Activated CD4-positive, alpha-beta T cell treated with anti-CD3 and anti-CD28 coated beads for 36 hours (primary cell): ENCODE results near the gene RTCB. TPM values are rescaled to one million over a fixed set of nuclear protein-coding genes. Genes with fewer than 3 reads are reported as not detected.
A peak's percentile ranks its signal among the peaks of the same experiment; 100 is the strongest.

Experiments
- ATAC-seq: fragments of 200-7000 bp; cut with Tn5 transposase; one replicate; pipeline ENCODE4 v1.10.0; 2021; ENCODE audit warnings: mild to moderate bottlenecking, moderate library complexity
- CTCF ChIA-PET: fragments of 350-600 bp; sonication (Branson Sonifier 250); formaldehyde crosslinking; loops from one replicate; lab custom pipeline; 2021; ENCODE audit warnings: antibody characterized with exemption; lab: Charles Lee
- POLR2A ChIA-PET: fragments of 350-600 bp; sonication (Branson Sonifier 250); formaldehyde crosslinking; loops from one replicate; lab custom pipeline; 2021; ENCODE audit warnings: antibody characterized with exemption, inconsistent platforms; lab: Charles Lee
- DNase-seq: peaks from one replicate; pipeline ENCODE4 v3.0.0-alpha.2; 2020
- H3K27ac Mint-ChIP-seq: one replicate; pipeline ENCODE4 v1.8.0; 2021; ENCODE audit warnings: mixed read lengths
- H3K27me3 Mint-ChIP-seq: one replicate; pipeline ENCODE4 v1.8.0; 2021; ENCODE audit warnings: mixed read lengths
- H3K36me3 Mint-ChIP-seq: one replicate; pipeline ENCODE4 v1.8.0; 2021; ENCODE audit warnings: low read depth, mixed read lengths
- H3K4me1 Mint-ChIP-seq: one replicate; pipeline ENCODE4 v1.8.0; 2021; ENCODE audit warnings: mixed read lengths
- H3K4me3 Mint-ChIP-seq: one replicate; pipeline ENCODE4 v1.8.0; 2021; ENCODE audit warnings: mild to moderate bottlenecking, moderate library complexity, mixed read lengths
- H3K9me3 Mint-ChIP-seq: one replicate; pipeline ENCODE4 v1.8.0; 2021; ENCODE audit warnings: low read depth, mixed read lengths
- intact Hi-C, 2 experiments: fragments of 100-400 bp; cut with DNase I in 1 of 2; cut with micrococcal nuclease in 1 of 2; formaldehyde crosslinking; loops; one replicate each; pipeline versions ENCODE4 v1.14.2 to v1.15.1; 2022 to 2024; cut with DNase I, micrococcal nuclease
- total RNA-seq, 2 experiments: library from RNA; stranded (reverse); gene quantifications; one replicate each; pipeline ENCODE4 v1.2.3, GENCODE V29; 2021

RTCB gene
- 10 to 100 TPM; 60.9 to 86.3 TPM for total RNA-seq

DNA sequence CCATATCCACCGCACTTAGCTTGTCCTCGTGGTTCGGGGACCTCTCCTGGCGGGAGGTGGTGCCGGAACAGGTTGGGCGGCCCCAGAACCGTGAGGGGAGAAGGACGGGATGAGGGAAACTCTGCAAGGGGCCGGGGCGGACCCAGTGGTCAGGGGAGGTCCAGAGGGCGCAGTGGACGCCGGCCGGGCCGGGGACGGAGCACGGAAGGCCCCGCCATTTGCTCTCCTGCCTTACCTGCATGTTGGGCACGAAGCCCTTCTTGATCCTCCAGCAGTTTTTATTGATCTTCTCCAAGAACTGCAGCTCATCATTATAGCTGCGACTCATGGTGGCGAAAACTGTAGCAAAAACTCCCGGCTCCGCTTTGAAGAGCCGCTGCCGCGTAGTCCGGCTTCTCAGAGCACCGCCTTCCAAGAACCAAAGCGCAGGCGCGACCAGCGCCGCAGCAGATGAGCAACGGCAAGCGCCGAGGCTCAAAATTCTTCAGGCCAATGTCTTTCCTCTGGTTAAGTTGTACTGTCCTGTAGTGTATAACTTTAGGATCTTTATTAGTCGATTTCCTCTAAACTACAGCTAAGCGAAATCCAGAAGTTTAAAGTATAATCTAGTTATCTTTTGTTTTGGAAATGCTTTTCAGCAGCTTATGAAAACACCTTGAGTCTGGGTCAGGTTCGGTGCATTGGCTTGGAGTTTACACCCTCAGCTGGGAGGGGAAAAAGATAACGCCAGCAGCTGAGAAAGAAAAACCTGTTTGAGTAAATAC lies at the start of gene RTCB:
RTCB (minus strand) TSS at position 419 of the 764 bp plus-strand sequence; CDS start at position 328, 91 bp downstream.
- peaks cover 26% of the 10 kb centered on the region for H3K36me3 Mint-ChIP-seq
- peak within 1 kb of the TSS; percentile 93 for H3K4me3 Mint-ChIP-seq
- no peaks in the 10 kb centered on the region for H3K27me3 Mint-ChIP-seq
- DNase-seq: peak; percentile 95
- H3K27ac Mint-ChIP-seq: peak within 1 kb of the TSS; percentile 95
- intact Hi-C loops: loop anchor here (1.0 to 5.0 kb wide), 6 partner anchors 61 to 750 kb away; partner anchors contain the start of genes DEPDC5 (in 1 of the 2), FBXO7 (in 1 of the 2), PISD (in 1 of the 2) and PRR14L (in 1 of the 2)
- ChIA-PET CTCF (interaction anchor here (0.6 to 2.7 kb wide), 15 partner anchors 9 to 442 kb away, joined by 3 to 11 read pairs (median 4); partner anchors contain the start of gene FBXO7), POLR2A (interaction anchor here (0.5 to 1.2 kb wide), 3 partner anchors 13 to 65 kb away, joined by 3 to 4 read pairs (median 3); partner anchors contain the start of gene FBXO7)
- no peaks in the 10 kb centered on the region for H3K9me3 Mint-ChIP-seq
- peak; percentile 83 for ATAC-seq
- H3K4me1 Mint-ChIP-seq: peaks cover 41% of the 10 kb centered on the region

DNA sequence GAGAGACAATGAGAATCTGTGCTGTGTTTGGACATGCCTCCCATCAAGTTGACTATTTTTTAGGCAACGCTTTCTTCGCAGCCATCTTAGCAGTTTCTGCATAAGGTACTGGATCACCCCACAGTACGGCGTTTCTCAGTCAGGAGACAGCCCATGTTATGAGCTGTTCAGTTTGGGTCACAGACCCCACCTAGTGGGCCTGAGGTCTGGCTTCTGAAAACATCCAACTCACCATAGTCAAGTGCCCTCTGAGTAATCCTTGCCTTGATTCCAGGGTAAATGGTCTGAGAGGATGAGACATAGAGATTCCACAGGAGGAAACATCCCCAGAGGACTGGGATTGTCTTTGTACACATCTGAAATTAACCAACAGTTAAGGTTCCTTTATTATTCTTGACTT lies 45.0 kb upstream of the RTCB start:
- H3K4me3 Mint-ChIP-seq: no peak overlapping the region
- CTCF ChIA-PET: no interaction called here
- DNase-seq: no peak
- ATAC-seq: no peak
- intact Hi-C loops: no loop called here
- H3K36me3 Mint-ChIP-seq: no peaks in the 10 kb centered on the region
- H3K4me1 Mint-ChIP-seq: no peaks in the 10 kb centered on the region
- H3K9me3 Mint-ChIP-seq: no peaks in the 10 kb centered on the region
- POLR2A ChIA-PET: no interaction called here
- peaks cover 45% of the 10 kb centered on the region for H3K27me3 Mint-ChIP-seq
- no peak overlapping the region for H3K27ac Mint-ChIP-seq

- Mint-ChIP-seq H3K27ac (no peak overlapping the region), H3K36me3 (no peaks in the 10 kb centered on the region), H3K4me3 (no peak overlapping the region), H3K9me3 (no peaks in the 10 kb centered on the region), H3K4me1 (no peaks in the 10 kb centered on the region), H3K27me3 (peaks cover 9% of the 10 kb centered on the region)
- no peak for DNase-seq
- ChIA-PET POLR2A (interaction anchor here (0.6 kb wide), 1 partner anchor 34 kb away, joined by 4 read pairs; no protein-coding TSS in a partner anchor), CTCF (no interaction called here)
- no peak for ATAC-seq
- intact Hi-C loops: loop anchor here in 1 of 2 experiments (10.0 kb wide), 1 partner anchor 344 kb away; no protein-coding TSS in a partner anchor
These were observed 36.9 kb upstream of the RTCB start for GRCh38 chr22:32448980-32449379.

- Mint-ChIP-seq H3K4me3 (no peak overlapping the region), H3K9me3 (no peaks in the 10 kb centered on the region), H3K27me3 (peaks cover 3% of the 10 kb centered on the region), H3K27ac (no peak overlapping the region), H3K36me3 (no peaks in the 10 kb centered on the region), H3K4me1 (no peaks in the 10 kb centered on the region)
- intact Hi-C loops: loop anchor here in 1 of 2 experiments (10.0 kb wide), 1 partner anchor 342 kb away; no protein-coding TSS in a partner anchor
- ATAC-seq (peak; percentile 85), DNase-seq (no peak)
- ChIA-PET CTCF (no interaction called here), POLR2A (no interaction called here)
These were observed 34.3 kb upstream of the RTCB start for GRCh38 chr22:32446321-32446720.

- no peaks in the 10 kb centered on the region for H3K4me1 Mint-ChIP-seq
- no peaks in the 10 kb centered on the region for H3K36me3 Mint-ChIP-seq
- H3K27ac Mint-ChIP-seq: no peak overlapping the region
- no peak overlapping the region for H3K4me3 Mint-ChIP-seq
- DNase-seq (peak; percentile 42), ATAC-seq (no peak)
- H3K9me3 Mint-ChIP-seq: no peaks in the 10 kb centered on the region
- peaks cover 3% of the 10 kb centered on the region for H3K27me3 Mint-ChIP-seq
- intact Hi-C loops: loop anchor here in 1 of 2 experiments (10.0 kb wide), 1 partner anchor 339 kb away; no protein-coding TSS in a partner anchor
- CTCF ChIA-PET: interaction anchor here (1.0 to 1.5 kb wide), 2 partner anchors 9 to 25 kb away, joined by 3 read pairs; no protein-coding TSS in a partner anchor
- POLR2A ChIA-PET: no interaction called here
These were observed 32.0 kb upstream of the RTCB start for GRCh38 chr22:32444068-32444467.

DNA sequence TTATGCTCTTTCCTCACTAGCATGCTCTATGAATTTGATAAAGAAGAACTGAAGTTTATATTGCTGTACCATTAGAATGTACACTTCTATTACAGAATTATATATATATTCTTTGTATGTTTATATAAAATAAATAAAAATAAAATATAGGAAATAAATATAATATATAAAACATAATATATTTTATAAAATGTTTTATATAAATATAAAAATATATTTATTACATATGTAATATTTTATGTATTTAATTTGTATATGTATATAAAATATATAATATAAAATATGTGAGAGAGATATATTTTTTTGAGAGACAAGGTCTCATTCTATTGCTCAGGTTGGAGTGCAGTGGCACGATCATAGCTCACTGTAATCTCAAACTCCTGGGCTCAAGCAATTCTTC lies 18.3 kb upstream of the RTCB start:
- ChIA-PET POLR2A (no interaction called here), CTCF (interaction anchor here (0.6 to 1.0 kb wide), 3 partner anchors 18 to 405 kb away, joined by 3 read pairs; partner anchors contain the start of gene RTCB)
- DNase-seq: no peak
- Mint-ChIP-seq H3K4me1 (no peaks in the 10 kb centered on the region), H3K27me3 (peaks cover 10% of the 10 kb centered on the region), H3K36me3 (no peaks in the 10 kb centered on the region), H3K27ac (no peak overlapping the region), H3K9me3 (no peaks in the 10 kb centered on the region), H3K4me3 (no peak overlapping the region)
- no peak for ATAC-seq
- intact Hi-C loops: no loop called here

GRCh38 chr22:32426881-32427280 lies 14.8 kb upstream of the RTCB start:
- intact Hi-C loops: no loop called here
- DNase-seq (no peak), ATAC-seq (no peak)
- ChIA-PET CTCF (no interaction called here), POLR2A (no interaction called here)
- Mint-ChIP-seq H3K9me3 (no peaks in the 10 kb centered on the region), H3K27me3 (peaks cover 25% of the 10 kb centered on the region), H3K4me1 (no peaks in the 10 kb centered on the region), H3K27ac (no peak overlapping the region), H3K36me3 (no peaks in the 10 kb centered on the region), H3K4me3 (no peak overlapping the region)

DNA sequence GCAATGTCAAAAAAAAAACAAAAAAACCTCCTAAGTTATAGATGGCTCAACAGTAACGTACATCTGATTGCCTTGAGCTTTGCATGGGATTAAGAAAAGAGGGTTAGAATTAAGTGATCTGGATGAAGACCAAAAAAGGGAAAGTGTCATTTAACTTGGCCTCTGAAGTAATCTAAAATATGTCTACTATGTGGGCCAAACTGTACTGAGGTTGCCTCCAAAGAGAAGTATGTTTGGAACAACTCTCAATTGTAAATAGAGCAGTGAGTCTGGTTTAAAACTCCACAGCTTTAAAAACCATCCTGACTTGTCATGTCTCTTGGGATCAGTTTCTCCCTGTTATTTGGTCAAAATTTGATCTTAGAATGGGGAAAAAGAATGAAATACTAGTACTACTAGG lies 11.6 kb upstream of the RTCB start:
- intact Hi-C loops: no loop called here
- no peak for ATAC-seq
- Mint-ChIP-seq H3K27me3 (peaks cover 31% of the 10 kb centered on the region), H3K27ac (no peak overlapping the region), H3K36me3 (no peaks in the 10 kb centered on the region), H3K4me1 (no peaks in the 10 kb centered on the region), H3K9me3 (no peaks in the 10 kb centered on the region), H3K4me3 (no peak overlapping the region)
- ChIA-PET CTCF (interaction anchor here (1.3 kb wide), 1 partner anchor 11 kb away, joined by 7 read pairs; the partner anchor contains the start of gene RTCB), POLR2A (no interaction called here)
- DNase-seq: no peak

DNA sequence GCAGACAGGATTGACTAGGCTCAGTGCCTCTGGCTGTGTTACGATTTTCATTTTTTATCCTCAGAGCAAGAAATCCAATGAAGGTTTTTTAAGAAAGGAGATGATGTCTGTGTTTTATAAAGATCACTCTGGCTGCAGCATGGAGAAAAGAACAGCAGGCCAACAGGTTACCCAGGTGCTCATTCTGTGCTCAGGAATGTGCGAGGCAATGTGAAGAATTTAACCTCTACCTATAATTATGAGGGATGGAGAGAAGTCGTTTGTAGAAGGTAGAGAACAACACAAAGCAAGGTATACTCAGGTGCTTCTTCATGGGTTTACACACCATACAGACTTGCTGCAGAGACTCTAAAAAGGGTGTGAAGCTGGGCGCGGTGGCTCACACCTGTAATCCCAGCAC lies 10.0 kb upstream of the RTCB start:
- Mint-ChIP-seq H3K4me3 (no peak overlapping the region), H3K4me1 (no peaks in the 10 kb centered on the region), H3K36me3 (no peaks in the 10 kb centered on the region), H3K9me3 (no peaks in the 10 kb centered on the region), H3K27me3 (peaks cover 31% of the 10 kb centered on the region), H3K27ac (no peak overlapping the region)
- ChIA-PET CTCF (no interaction called here), POLR2A (no interaction called here)
- intact Hi-C loops: no loop called here
- ATAC-seq (no peak), DNase-seq (no peak)

GRCh38 chr22:32421484-32421883 lies 9.4 kb upstream of the RTCB start:
- no peak overlapping the region for H3K27ac Mint-ChIP-seq
- intact Hi-C loops: no loop called here
- ChIA-PET POLR2A (no interaction called here), CTCF (interaction anchor here (1.0 kb wide), 1 partner anchor 9 kb away, joined by 3 read pairs; the partner anchor contains the start of gene RTCB)
- DNase-seq (no peak), ATAC-seq (no peak)
- H3K27me3 Mint-ChIP-seq: peaks cover 31% of the 10 kb centered on the region
- H3K4me1 Mint-ChIP-seq: no peaks in the 10 kb centered on the region
- H3K9me3 Mint-ChIP-seq: no peaks in the 10 kb centered on the region
- H3K36me3 Mint-ChIP-seq: no peaks in the 10 kb centered on the region
- H3K4me3 Mint-ChIP-seq: no peak overlapping the region

DNA sequence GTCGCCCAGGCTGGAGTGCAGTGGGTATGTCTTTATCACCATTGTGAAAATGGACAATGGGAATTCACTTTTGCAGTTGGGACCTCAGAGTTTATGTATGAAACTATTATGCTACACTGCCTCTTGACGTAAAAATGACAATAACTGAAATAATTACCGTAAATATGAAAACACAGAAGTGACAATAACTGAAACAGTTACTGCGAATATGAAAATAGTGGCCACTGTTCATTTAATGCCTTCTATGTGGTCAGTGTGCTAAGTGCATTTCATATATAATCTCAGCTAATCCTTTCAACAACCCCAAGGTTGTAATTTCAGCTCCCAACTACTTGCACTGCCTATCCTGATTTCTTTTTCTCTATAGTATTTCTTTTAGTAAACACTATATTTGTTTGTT lies 5.9 kb upstream of the RTCB start:
- Mint-ChIP-seq H3K27me3 (peaks cover 20% of the 10 kb centered on the region), H3K9me3 (no peaks in the 10 kb centered on the region), H3K4me3 (no peak overlapping the region), H3K36me3 (no peaks in the 10 kb centered on the region), H3K27ac (no peak overlapping the region), H3K4me1 (peaks cover 3% of the 10 kb centered on the region)
- POLR2A ChIA-PET: no interaction called here
- intact Hi-C loops: no loop called here
- DNase-seq: no peak
- CTCF ChIA-PET: interaction anchor here (1.7 kb wide), 1 partner anchor 57 kb away, joined by 3 read pairs; the partner anchor contains the start of gene FBXO7
- no peak for ATAC-seq
